ENCODE measurements around the gene JCAD.

Gene JCAD

DNA sequence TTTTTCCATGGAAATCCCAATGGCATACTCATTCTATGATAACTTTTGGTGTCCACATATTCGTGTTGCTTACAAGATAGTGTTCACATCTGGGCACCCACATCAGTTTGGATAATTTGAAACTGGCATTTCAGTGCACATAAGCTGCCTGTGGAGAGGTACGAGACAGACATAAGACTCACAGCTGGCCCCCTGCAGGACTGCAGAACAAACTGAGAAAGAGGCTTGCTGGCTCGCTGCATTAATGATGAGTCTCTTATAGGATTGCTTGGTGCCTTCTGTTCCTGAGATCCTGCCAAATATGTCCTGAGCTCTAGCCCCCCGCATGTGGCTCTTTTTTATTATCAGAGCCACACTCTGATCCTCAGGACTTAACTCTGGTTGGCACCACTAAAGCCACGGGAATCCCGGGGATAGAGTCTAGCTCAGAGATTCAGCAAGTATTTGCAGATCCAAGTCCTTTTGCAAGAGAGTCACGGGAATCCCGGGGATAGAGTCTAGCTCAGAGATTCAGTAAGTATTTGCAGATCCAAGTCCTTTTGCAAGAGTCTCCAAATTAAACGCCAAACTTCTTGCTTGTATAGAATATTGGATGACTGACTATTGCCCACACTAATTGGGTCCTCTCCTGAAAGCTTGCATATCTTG, 34.0 kb upstream of the JCAD start:
- H3K4me1 ChIP-seq (ENCODE audit: control insufficient read depth in 5 of 5, insufficient read depth in 5 of 5, low read length in 5 of 5): peaks cover 0 to 9% (median 0%) of the 10 kb centered on the region in 5 donors
- H3K9me3 ChIP-seq (ENCODE audit: control insufficient read depth in 5 of 5, low read length in 5 of 5): no peaks in the 10 kb centered on the region
- H3K36me3 ChIP-seq (ENCODE audit: control insufficient read depth in 5 of 5, insufficient read depth in 5 of 5, low read length in 5 of 5): no peaks in the 10 kb centered on the region
- peaks cover 0 to 3% (median 0%) of the 10 kb centered on the region in 5 donors for H3K27me3 ChIP-seq (ENCODE audit: control insufficient read depth in 5 of 5, insufficient read depth in 4 of 5, low read length in 5 of 5)
- no peak overlapping the region for H3K4me3 ChIP-seq (ENCODE audit: low read depth in 1 of 5, low read length in 5 of 5)
- no peak overlapping the region for H3K27ac ChIP-seq (ENCODE audit: low read depth, low read length)
- no peak overlapping the region for H3K9ac ChIP-seq (ENCODE audit: low read length in 5 of 5)

DNA sequence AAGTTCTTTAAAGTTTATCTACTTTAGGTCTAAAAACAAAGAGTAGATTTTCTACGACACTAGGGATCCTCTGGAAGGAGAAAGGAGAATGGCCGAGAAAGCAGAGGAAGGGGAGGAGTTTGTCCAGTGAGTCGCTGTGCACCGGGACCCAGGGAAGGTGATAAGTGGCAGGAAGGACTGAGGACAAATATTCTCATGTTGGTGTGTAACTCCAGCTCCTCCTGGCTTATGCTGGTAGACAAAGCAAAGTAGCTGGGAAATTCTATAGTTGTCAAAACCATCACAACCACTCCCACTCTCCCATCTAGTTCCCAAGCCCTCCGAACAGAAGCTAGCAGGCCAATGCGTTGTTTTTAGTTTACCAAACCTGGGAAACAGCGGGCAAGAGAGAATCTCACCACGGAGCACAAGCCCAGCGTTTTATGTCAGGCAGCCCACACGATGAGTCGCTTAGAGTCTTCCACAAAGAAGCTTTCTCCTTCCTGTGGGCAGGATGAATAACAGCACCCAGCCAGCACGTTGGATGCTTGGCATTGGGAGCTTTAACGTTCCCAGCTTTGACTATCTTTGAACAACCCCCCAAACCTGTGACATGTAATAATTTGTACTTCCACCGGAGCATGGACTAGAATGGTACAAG, 32.9 kb upstream of the JCAD start:
- Histone ChIP-seq H3K9me3 (ENCODE audit: control insufficient read depth in 5 of 5, low read length in 5 of 5) (no peaks in the 10 kb centered on the region), H3K4me1 (ENCODE audit: control insufficient read depth in 5 of 5, insufficient read depth in 5 of 5, low read length in 5 of 5) (peaks cover 0 to 9% (median 0%) of the 10 kb centered on the region in 5 donors), H3K9ac (ENCODE audit: low read length in 5 of 5) (no peak overlapping the region), H3K27ac (ENCODE audit: low read depth, low read length) (no peak overlapping the region), H3K27me3 (ENCODE audit: control insufficient read depth in 5 of 5, insufficient read depth in 4 of 5, low read length in 5 of 5) (peaks cover 0 to 3% (median 0%) of the 10 kb centered on the region in 5 donors), H3K4me3 (ENCODE audit: low read depth in 1 of 5, low read length in 5 of 5) (no peak overlapping the region), H3K36me3 (ENCODE audit: control insufficient read depth in 5 of 5, insufficient read depth in 5 of 5, low read length in 5 of 5) (no peaks in the 10 kb centered on the region)

GRCh38 chr10:30091136-30091535, 31.8 kb upstream of the JCAD start:
- Histone ChIP-seq H3K4me3 (ENCODE audit: low read depth in 1 of 5, low read length in 5 of 5) (no peak overlapping the region), H3K9ac (ENCODE audit: low read length in 5 of 5) (no peak overlapping the region), H3K27ac (ENCODE audit: low read depth, low read length) (no peak overlapping the region), H3K27me3 (ENCODE audit: control insufficient read depth in 5 of 5, insufficient read depth in 4 of 5, low read length in 5 of 5) (peaks cover 0 to 3% (median 0%) of the 10 kb centered on the region in 5 donors), H3K4me1 (ENCODE audit: control insufficient read depth in 5 of 5, insufficient read depth in 5 of 5, low read length in 5 of 5) (peaks cover 0 to 9% (median 0%) of the 10 kb centered on the region in 5 donors), H3K36me3 (ENCODE audit: control insufficient read depth in 5 of 5, insufficient read depth in 5 of 5, low read length in 5 of 5) (no peaks in the 10 kb centered on the region), H3K9me3 (ENCODE audit: control insufficient read depth in 5 of 5, low read length in 5 of 5) (no peaks in the 10 kb centered on the region)

DNA sequence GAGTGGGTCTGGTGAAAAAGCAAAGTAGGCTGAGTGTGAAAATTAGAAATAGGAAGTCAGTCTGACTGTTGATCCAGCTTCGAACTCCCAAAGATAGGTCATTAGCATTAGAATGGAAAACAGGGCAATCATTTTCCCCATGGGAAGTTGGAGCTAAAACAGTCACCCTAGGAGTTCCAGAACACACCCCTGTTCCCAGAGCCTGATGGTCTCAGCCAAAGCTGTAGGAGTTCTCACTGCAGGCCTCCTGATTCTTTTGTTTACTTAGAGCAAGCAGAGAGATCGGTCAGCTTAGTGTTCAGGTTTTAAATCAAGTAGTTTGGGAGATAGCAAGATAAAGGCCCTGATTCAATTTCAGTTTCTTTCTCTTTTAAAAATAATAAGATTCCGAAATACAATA, 28.8 kb upstream of the JCAD start:
- H3K4me1 ChIP-seq (ENCODE audit: control insufficient read depth in 5 of 5, insufficient read depth in 5 of 5, low read length in 5 of 5): peaks cover 0 to 9% (median 0%) of the 10 kb centered on the region in 5 donors
- H3K36me3 ChIP-seq (ENCODE audit: control insufficient read depth in 5 of 5, insufficient read depth in 5 of 5, low read length in 5 of 5): no peaks in the 10 kb centered on the region
- no peaks in the 10 kb centered on the region for H3K9me3 ChIP-seq (ENCODE audit: control insufficient read depth in 5 of 5, low read length in 5 of 5)
- H3K27ac ChIP-seq (ENCODE audit: low read depth, low read length): no peak overlapping the region
- H3K9ac ChIP-seq (ENCODE audit: low read length in 5 of 5): no peak overlapping the region
- no peaks in the 10 kb centered on the region for H3K27me3 ChIP-seq (ENCODE audit: control insufficient read depth in 5 of 5, insufficient read depth in 4 of 5, low read length in 5 of 5)
- no peak overlapping the region for H3K4me3 ChIP-seq (ENCODE audit: low read depth in 1 of 5, low read length in 5 of 5)

- H3K27ac ChIP-seq (ENCODE audit: low read depth, low read length): no peak overlapping the region
- H3K36me3 ChIP-seq (ENCODE audit: control insufficient read depth in 5 of 5, insufficient read depth in 5 of 5, low read length in 5 of 5): no peaks in the 10 kb centered on the region
- peaks cover 0 to under 1% (median 0%) of the 10 kb centered on the region in 5 donors for H3K27me3 ChIP-seq (ENCODE audit: control insufficient read depth in 5 of 5, insufficient read depth in 4 of 5, low read length in 5 of 5)
- peaks cover 0 to 1% (median 0%) of the 10 kb centered on the region in 5 donors for H3K4me1 ChIP-seq (ENCODE audit: control insufficient read depth in 5 of 5, insufficient read depth in 5 of 5, low read length in 5 of 5)
- no peak overlapping the region for H3K4me3 ChIP-seq (ENCODE audit: low read depth in 1 of 5, low read length in 5 of 5)
- no peak overlapping the region for H3K9ac ChIP-seq (ENCODE audit: low read length in 5 of 5)
- H3K9me3 ChIP-seq (ENCODE audit: control insufficient read depth in 5 of 5, low read length in 5 of 5): no peaks in the 10 kb centered on the region
These were observed 24.5 kb upstream of the JCAD start for GRCh38 chr10:30083934-30084333.

- Histone ChIP-seq H3K4me1 (ENCODE audit: control insufficient read depth in 5 of 5, insufficient read depth in 5 of 5, low read length in 5 of 5) (no peaks in the 10 kb centered on the region), H3K27ac (ENCODE audit: low read depth, low read length) (no peak overlapping the region), H3K9ac (ENCODE audit: low read length in 5 of 5) (no peak overlapping the region), H3K27me3 (ENCODE audit: control insufficient read depth in 5 of 5, insufficient read depth in 4 of 5, low read length in 5 of 5) (peaks cover 0 to 2% (median 0%) of the 10 kb centered on the region in 5 donors), H3K9me3 (ENCODE audit: control insufficient read depth in 5 of 5, low read length in 5 of 5) (no peaks in the 10 kb centered on the region), H3K36me3 (ENCODE audit: control insufficient read depth in 5 of 5, insufficient read depth in 5 of 5, low read length in 5 of 5) (no peaks in the 10 kb centered on the region), H3K4me3 (ENCODE audit: low read depth in 1 of 5, low read length in 5 of 5) (no peak overlapping the region)
These were observed 21.8 kb upstream of the JCAD start for GRCh38 chr10:30081182-30081581.

- Histone ChIP-seq H3K27ac (ENCODE audit: low read depth, low read length) (no peak overlapping the region), H3K9me3 (ENCODE audit: control insufficient read depth in 5 of 5, low read length in 5 of 5) (no peaks in the 10 kb centered on the region), H3K27me3 (ENCODE audit: control insufficient read depth in 5 of 5, insufficient read depth in 4 of 5, low read length in 5 of 5) (peaks cover 0 to 2% (median 0%) of the 10 kb centered on the region in 5 donors), H3K4me3 (ENCODE audit: low read depth in 1 of 5, low read length in 5 of 5) (no peak overlapping the region), H3K4me1 (ENCODE audit: control insufficient read depth in 5 of 5, insufficient read depth in 5 of 5, low read length in 5 of 5) (no peaks in the 10 kb centered on the region), H3K9ac (ENCODE audit: low read length in 5 of 5) (no peak overlapping the region), H3K36me3 (ENCODE audit: control insufficient read depth in 5 of 5, insufficient read depth in 5 of 5, low read length in 5 of 5) (no peaks in the 10 kb centered on the region)
These were observed 20.8 kb upstream of the JCAD start for GRCh38 chr10:30080161-30080560.

DNA sequence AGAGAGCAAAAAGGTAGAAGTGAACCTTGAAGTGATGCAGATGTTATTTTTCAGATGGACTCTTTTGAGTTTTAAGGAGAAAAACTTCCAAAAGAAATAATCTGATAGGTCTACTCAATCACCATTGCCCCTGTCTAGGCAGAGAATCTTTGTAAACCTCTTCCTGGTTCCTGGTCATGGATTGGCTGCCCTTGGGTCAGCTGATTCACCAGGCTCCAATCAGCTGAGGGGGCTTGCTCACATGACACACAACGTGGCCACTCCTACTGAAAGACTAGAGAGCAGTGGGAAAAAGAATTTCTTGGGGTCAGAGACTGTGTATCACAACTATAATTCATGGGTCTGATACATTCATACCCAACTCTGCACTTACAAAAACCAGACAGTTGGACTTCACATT, 20.0 kb upstream of the JCAD start:
- H3K27me3 ChIP-seq (ENCODE audit: control insufficient read depth in 5 of 5, insufficient read depth in 4 of 5, low read length in 5 of 5): peaks cover 0 to 3% (median 0%) of the 10 kb centered on the region in 5 donors
- H3K9ac ChIP-seq (ENCODE audit: low read length in 5 of 5): no peak overlapping the region
- H3K4me3 ChIP-seq (ENCODE audit: low read depth in 1 of 5, low read length in 5 of 5): no peak overlapping the region
- H3K27ac ChIP-seq (ENCODE audit: low read depth, low read length): no peak overlapping the region
- no peaks in the 10 kb centered on the region for H3K9me3 ChIP-seq (ENCODE audit: control insufficient read depth in 5 of 5, low read length in 5 of 5)
- H3K36me3 ChIP-seq (ENCODE audit: control insufficient read depth in 5 of 5, insufficient read depth in 5 of 5, low read length in 5 of 5): no peaks in the 10 kb centered on the region
- H3K4me1 ChIP-seq (ENCODE audit: control insufficient read depth in 5 of 5, insufficient read depth in 5 of 5, low read length in 5 of 5): no peaks in the 10 kb centered on the region

DNA sequence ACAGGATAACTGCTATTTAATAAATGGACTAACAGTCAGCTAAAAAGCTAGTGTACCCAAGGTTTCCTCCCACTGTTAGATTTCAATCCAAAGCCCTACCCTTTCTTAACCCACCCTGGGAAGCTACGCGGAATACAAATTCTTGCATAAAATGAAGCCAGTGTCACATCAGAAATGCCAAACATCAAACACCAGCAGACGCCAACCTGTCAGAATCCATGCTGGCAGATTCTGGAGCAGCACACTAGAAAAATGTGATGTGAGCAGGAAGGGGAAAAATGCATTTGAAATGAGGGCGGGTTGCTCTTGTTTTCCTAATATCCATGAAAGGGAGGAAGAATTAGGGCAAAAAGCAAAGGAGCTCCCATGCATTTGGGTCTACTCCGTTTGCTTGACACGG, 16.1 kb upstream of the JCAD start:
- Histone ChIP-seq H3K9me3 (ENCODE audit: control insufficient read depth in 5 of 5, low read length in 5 of 5) (no peaks in the 10 kb centered on the region), H3K4me1 (ENCODE audit: control insufficient read depth in 5 of 5, insufficient read depth in 5 of 5, low read length in 5 of 5) (no peaks in the 10 kb centered on the region), H3K4me3 (ENCODE audit: low read depth in 1 of 5, low read length in 5 of 5) (no peak overlapping the region), H3K27ac (ENCODE audit: low read depth, low read length) (no peak overlapping the region), H3K27me3 (ENCODE audit: control insufficient read depth in 5 of 5, insufficient read depth in 4 of 5, low read length in 5 of 5) (peaks cover 0 to 8% (median 0%) of the 10 kb centered on the region in 5 donors), H3K9ac (ENCODE audit: low read length in 5 of 5) (no peak overlapping the region), H3K36me3 (ENCODE audit: control insufficient read depth in 5 of 5, insufficient read depth in 5 of 5, low read length in 5 of 5) (no peaks in the 10 kb centered on the region)

DNA sequence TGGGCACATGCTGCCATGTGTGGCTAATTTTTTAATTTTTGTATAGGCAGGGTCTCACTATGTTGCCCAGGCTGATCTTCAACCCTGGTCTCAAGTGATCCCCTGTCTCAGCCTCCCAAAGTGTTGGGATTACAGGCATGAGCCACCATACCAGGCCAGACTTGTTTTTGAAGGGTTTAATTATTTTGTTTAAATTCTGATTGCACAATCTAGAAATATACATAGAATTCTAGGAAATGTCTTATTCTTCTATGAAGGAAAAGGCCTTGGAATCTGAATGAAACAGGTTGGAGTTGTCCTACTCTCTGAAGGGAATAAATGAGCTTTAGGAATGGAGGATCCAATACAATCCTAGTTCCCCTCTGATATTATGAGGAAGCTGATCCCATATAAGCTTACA, 15.5 kb upstream of the JCAD start:
- Histone ChIP-seq H3K9ac (ENCODE audit: low read length in 5 of 5) (no peak overlapping the region), H3K9me3 (ENCODE audit: control insufficient read depth in 5 of 5, low read length in 5 of 5) (no peaks in the 10 kb centered on the region), H3K36me3 (ENCODE audit: control insufficient read depth in 5 of 5, insufficient read depth in 5 of 5, low read length in 5 of 5) (no peaks in the 10 kb centered on the region), H3K27me3 (ENCODE audit: control insufficient read depth in 5 of 5, insufficient read depth in 4 of 5, low read length in 5 of 5) (peaks cover 0 to 8% (median 0%) of the 10 kb centered on the region in 5 donors), H3K4me3 (ENCODE audit: low read depth in 1 of 5, low read length in 5 of 5) (no peak overlapping the region), H3K4me1 (ENCODE audit: control insufficient read depth in 5 of 5, insufficient read depth in 5 of 5, low read length in 5 of 5) (no peaks in the 10 kb centered on the region), H3K27ac (ENCODE audit: low read depth, low read length) (no peak overlapping the region)

Data from subcutaneous abdominal adipose tissue (tissue), 5 donors.